ENCODE results near the gene XKR3.

DNA sequence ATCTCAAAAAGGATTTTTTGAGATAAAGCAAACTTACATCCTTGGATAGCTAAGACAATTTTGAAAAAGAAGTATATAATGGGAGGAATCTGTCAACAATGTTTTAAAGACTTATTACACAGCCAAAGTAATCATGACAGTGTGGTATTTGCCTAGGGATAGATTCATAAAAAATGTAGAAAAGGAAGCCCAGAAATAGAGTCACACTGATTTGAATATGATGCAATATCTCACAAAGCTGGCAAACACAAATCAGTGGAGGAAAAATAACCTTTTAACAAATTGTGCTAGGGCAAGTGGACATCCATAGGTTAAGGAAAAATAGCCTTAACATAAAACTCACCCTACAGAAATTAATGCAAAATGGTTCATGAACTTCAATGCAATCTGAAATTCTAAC, 6.0 kb downstream of the XKR3 start:
- no peak for TF ChIP-seq POLR2A (IDR thresholded peaks at IDR 0.05; ENCODE audit: low read depth)
- TF ChIP-seq, protein P1, sequence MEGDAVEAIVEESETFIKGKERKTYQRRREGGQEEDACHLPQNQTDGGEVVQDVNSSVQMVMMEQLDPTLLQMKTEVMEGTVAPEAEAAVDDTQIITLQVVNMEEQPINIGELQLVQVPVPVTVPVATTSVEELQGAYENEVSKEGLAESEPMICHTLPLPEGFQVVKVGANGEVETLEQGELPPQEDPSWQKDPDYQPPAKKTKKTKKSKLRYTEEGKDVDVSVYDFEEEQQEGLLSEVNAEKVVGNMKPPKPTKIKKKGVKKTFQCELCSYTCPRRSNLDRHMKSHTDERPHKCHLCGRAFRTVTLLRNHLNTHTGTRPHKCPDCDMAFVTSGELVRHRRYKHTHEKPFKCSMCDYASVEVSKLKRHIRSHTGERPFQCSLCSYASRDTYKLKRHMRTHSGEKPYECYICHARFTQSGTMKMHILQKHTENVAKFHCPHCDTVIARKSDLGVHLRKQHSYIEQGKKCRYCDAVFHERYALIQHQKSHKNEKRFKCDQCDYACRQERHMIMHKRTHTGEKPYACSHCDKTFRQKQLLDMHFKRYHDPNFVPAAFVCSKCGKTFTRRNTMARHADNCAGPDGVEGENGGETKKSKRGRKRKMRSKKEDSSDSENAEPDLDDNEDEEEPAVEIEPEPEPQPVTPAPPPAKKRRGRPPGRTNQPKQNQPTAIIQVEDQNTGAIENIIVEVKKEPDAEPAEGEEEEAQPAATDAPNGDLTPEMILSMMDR (IDR thresholded peaks at IDR 0.05) = no peak
